Endometrial microvascular endothelial cells (primary cell): Measurements from ENCODE around the gene GPR42. TPM values are rescaled to one million over a fixed set of nuclear protein-coding genes. Genes with fewer than 3 reads are reported as not detected.

Source experiments
- in situ Hi-C: cut with HindIII; loops from 2 replicates; pipeline ENCODE4 v1.10.0; 2017; ENCODE audit warnings: low sequenced_read_pairs, low pct_unique_long_range_greater_than_20kb; ENCODE audit errors: inconsistent ontology term
- total RNA-seq: library from RNA; depleted of rRNA; stranded (reverse); fragments of >200 nt; gene quantifications from one replicate; pipeline ENCODE4 v1.2.3, GENCODE V29; 2015; ENCODE audit errors: inconsistent ontology term

Gene GPR42
- total RNA-seq: not detected

GRCh38 chr19:35370722-35371121, at the start of gene GPR42:
GPR42 (plus strand) TSS chr19:35371068; CDS start chr19:35371360, 292 bp downstream.
- in situ Hi-C loops: no loop called here

- in situ Hi-C loops: no loop called here
These were observed 49.6 kb upstream of the GPR42 start for GRCh38 chr19:35321291-35321690.

GRCh38 chr19:35322014-35322413, 48.9 kb upstream of the GPR42 start:
- in situ Hi-C loops: no loop called here

GRCh38 chr19:35327642-35328041, 43.2 kb upstream of the GPR42 start:
- in situ Hi-C loops: no loop called here

GRCh38 chr19:35328851-35329285, 42.0 kb upstream of the GPR42 start, which contains the start of gene CD22:
CD22 (plus strand) TSS chr19:35329187; CDS start chr19:35332041, 2,854 bp downstream.
- in situ Hi-C loops: no loop called here

- in situ Hi-C loops: no loop called here
These were observed 41.5 kb upstream of the GPR42 start for GRCh38 chr19:35329323-35329722.

GRCh38 chr19:35330475-35330874, 40.4 kb upstream of the GPR42 start:
- in situ Hi-C loops: no loop called here

- in situ Hi-C loops: no loop called here
These were observed 39.2 kb upstream of the GPR42 start for GRCh38 chr19:35331551-35332214.

- in situ Hi-C loops: no loop called here
These were observed 38.1 kb upstream of the GPR42 start for GRCh38 chr19:35332817-35333216.

- in situ Hi-C loops: no loop called here
These were observed 36.6 kb upstream of the GPR42 start for GRCh38 chr19:35334144-35334753.

- in situ Hi-C loops: no loop called here
These were observed 34.5 kb upstream of the GPR42 start for GRCh38 chr19:35336166-35336955.

GRCh38 chr19:35337097-35337983, 33.5 kb upstream of the GPR42 start:
- in situ Hi-C loops: no loop called here

- in situ Hi-C loops: no loop called here
These were observed 32.9 kb upstream of the GPR42 start for GRCh38 chr19:35337984-35338296.

GRCh38 chr19:35340431-35340830, 30.4 kb upstream of the GPR42 start:
- in situ Hi-C loops: no loop called here

GRCh38 chr19:35341006-35341405, 29.9 kb upstream of the GPR42 start:
- in situ Hi-C loops: no loop called here

- in situ Hi-C loops: no loop called here
These were observed 29.2 kb upstream of the GPR42 start for GRCh38 chr19:35341565-35342225.

- in situ Hi-C loops: no loop called here
These were observed 28.4 kb upstream of the GPR42 start for GRCh38 chr19:35342430-35342829.

- in situ Hi-C loops: no loop called here
These were observed 26.3 kb upstream of the GPR42 start for GRCh38 chr19:35344511-35345031.
